GM18502 (cell line): ENCODE data around the gene FCER1G.

Source experiments
- ATAC-seq: cut with Tn5 transposase; IDR thresholded peaks from one replicate; pipeline ENCODE4 v1.9.1; 2021; ENCODE audit warnings: mild to moderate bottlenecking; ENCODE audit not compliant: unreplicated experiment, poor library complexity

The FCER1G gene

DNA sequence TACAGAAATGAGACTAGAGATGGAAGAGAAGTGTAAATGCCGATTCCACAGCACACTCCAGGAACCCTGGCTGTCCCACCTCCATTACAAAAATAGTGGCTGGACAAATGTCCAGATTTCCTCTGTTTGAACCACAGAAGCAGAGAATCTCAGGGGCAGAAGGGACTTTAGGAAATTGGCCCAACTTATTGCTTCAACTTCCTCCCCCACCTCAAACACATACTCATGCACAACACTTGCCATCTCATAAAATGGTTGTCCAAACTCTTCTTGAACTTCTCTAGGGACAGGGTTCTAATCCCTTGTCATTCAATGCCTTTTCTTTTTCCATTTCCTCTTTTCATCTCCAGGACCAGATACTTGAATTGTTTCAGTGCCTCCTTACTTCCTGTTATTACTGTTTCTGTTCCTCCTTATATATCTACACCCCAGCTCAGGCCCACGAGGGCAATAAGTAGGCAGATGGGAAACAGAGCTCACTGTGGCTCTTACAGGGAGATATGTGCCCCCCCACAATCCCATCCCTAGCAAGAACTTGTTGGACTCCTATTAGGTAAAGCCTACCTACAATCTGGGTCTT is 29.3 kb upstream of the FCER1G start:
- ATAC-seq: peak; percentile 29

DNA sequence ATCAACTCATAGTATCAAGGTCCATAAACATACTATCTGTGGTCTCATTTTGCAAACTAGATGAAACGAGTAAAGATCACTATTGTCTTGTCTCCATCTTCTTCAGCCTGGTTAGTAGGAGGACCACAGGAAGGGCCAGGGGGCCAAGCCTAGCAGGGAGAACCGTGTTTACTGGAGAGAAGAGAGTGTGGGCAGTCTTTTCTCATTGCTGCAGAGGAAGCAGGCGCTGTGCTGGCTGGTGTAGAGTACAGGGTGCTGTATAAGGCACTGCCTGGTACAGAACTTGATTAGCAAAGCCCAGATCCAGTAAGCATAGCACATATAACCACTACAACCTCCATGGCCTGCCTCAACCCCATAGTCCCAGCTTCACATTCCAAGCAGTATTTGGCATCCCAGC is 27.8 kb upstream of the FCER1G start:
- no peak for ATAC-seq

- no peak for ATAC-seq
Observed at GRCh38 chr1:161188381-161188780, 26.7 kb upstream of the FCER1G start.

DNA sequence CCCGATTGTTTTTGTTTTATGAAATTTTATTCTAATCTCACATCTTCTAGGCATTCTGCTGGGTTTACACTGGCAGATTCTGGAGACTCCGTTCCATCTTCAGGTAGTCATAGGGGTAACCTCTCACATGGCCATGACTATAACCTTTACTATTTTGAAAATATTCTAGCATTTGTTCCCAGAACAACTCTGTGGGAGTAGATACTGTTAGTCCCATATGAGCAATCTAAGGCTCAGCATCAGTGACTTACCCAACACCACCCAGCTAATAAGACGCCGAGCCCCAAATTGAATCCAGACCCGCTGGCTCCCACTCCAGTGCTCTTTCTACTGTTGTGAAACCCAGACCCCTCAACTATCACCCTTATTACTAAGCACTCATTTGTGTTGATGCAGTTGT is 26.1 kb upstream of the FCER1G start:
- no peak for ATAC-seq

DNA sequence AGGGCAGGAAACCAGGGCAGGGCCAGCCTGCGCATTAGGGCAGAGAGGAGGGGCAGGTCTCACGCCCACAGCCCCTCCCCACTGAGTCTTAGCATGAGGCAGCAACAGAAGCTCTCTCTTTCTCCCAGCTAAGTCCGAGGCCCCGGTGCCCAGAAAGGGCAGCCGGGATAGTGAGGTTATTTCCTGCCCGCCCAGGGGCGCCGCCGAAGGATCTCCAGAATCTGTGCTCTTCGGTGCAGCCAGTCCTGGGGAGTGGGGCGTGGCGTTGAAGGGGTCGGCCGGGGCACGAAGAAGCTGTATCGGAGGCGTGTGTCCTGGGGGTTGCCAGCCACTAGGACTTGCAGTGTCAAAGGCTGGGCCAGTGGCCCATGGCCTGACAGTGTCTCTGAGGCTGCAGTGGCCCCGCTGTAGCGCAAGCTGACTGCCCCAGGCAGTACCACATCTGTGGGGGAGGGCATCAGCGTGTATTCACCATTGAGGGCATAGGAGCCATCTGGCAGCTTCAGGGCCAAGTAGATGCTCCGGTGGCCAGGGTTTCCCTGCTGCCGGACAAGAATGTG is 24.1 kb upstream of the FCER1G start:
- no peak for ATAC-seq

DNA sequence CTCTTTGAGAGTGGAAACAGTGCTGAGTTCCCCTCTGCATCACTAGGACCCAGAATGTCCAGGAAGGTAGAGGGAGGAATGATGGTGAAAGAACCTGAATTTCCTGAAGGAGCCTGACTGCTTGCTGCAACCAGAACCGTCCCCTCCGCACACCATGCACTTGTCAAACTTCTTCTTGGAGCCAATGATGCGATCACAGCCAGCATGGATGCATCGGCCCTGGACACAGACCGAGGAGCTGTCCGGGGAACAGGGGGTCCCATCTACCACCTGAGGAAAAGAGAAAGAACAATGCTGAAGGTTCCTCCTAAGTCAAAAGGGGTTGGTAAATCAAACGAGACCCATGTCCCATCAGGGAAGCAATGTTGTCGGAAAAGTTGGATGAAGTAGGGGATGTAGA is 23.1 kb upstream of the FCER1G start:
- ATAC-seq: no peak

GRCh38 chr1:161192476-161193465 is 22.3 kb upstream of the FCER1G start:
- ATAC-seq: peak; percentile 61

GRCh38 chr1:161193561-161194235 is 21.4 kb upstream of the FCER1G start:
- ATAC-seq: no peak

- ATAC-seq: no peak
Observed at GRCh38 chr1:161195171-161195570, 19.9 kb upstream of the FCER1G start.

- ATAC-seq: no peak
Observed at GRCh38 chr1:161196111-161196510, 19.0 kb upstream of the FCER1G start.

DNA sequence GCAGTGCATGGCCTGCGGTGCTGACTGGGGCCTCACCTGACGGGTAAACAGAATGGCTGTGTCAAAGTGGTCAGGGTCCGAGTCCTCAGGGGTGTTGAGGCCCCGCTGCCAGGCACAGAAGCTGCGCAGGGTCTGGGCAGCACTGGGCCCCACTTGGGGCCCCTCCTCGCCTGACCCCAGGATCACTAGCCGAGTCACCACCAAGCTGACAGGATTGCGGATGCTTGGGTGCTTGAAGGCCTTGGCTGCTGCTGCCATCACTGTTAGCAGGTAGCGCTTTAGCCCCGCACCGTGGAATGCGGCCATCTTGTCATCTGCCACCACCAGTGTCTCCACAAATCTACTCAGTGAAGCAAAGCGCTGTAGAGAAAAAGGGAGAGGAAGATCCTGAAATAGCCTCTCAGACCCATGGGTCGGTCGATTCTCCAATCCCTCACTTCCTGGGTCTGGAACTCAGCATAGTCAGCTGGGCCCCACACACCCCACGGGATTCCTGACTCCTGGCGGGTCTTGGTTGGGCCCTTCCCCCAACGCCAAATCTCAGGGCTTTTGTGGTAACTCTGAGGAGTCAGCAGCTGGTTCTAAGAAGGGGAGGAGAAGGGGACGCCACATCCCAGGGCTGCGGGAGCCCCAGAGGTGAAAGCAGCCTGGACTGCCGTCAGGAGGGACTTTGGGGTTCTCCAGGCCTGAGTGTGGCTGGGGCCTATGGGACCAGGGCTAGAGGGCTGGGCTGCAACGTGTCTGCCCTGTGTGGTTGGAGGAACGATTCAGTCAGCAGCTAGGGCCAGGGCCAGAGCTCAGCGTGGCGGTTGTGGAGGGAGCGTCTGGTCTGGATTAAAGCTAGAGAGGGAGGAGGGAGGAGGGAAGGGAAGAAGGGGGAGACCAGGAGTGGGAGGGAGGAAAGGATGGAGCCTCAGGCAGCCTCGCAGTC is 18.3 kb upstream of the FCER1G start:
- no peak for ATAC-seq

- ATAC-seq: no peak
Observed at GRCh38 chr1:161197560-161198193, 17.4 kb upstream of the FCER1G start.

DNA sequence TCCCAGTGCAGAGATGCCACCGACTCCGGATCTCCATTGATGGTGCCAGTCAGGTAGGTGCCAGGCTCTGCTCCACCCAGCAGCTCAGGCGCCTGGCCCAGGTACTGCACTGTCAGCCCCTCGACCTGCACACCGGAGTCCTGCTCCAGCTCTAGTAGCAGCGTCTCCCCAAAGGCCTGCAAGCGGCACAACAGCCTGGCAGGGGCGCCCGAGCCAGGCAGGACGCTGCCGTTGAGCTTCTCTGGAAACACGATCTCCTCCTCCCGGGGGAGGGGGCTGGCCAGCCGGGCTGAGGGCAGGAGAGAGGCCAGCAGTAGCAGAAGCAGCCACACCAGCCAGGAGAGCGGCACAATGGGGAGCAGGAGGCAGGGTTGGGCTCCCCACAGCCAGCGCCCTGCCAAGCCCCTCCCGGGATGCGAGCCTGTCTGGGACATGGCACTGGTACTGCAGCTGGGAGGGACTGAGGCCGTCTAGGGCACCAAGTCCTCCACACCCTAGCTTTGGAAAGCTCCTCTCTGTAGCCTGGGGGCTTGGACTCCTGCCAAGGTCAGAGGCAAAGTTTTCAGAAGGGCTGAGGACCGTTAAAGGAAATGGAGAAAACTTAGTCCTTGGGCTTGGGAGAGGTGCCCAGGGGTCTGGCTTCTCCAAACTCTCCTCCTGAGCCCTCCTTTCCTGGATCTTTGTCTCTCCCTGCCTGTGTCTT is 16.8 kb upstream of the FCER1G start:
- ATAC-seq: no peak

DNA sequence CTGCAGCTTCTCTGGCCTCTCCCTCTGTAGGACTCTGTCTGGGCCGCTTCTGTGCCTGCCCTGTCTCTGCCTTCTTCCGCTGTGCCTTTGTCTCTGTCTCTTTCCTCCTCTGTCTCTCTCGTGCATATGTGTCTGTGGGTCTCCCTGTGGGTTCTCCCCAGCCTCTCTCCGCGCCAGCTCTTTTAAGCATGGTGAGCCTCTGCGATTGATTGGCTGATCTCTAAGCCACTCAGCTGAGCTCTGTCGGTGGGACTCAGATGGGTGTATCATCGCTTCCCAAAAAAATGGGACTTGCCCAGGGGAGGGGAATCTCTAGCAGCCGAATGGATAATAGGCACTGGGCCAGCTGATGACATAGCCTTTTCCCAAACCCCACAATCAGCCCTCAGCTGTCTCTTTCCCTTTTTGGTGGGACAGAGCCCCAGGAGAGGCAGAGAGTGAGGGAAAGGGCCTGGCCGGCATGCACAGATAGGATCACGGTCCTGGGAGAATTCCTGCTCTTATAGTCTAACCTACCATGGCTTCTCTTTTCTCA is 16.1 kb upstream of the FCER1G start, which contains the start of gene ADAMTS4:
ADAMTS4 (minus strand) TSS at position 158 of the 535 bp plus-strand sequence. CDS start 427 bp downstream, outside the sequence.
- ATAC-seq: no peak

GRCh38 chr1:161199506-161200139 is 15.5 kb upstream of the FCER1G start:
- ATAC-seq: no peak

DNA sequence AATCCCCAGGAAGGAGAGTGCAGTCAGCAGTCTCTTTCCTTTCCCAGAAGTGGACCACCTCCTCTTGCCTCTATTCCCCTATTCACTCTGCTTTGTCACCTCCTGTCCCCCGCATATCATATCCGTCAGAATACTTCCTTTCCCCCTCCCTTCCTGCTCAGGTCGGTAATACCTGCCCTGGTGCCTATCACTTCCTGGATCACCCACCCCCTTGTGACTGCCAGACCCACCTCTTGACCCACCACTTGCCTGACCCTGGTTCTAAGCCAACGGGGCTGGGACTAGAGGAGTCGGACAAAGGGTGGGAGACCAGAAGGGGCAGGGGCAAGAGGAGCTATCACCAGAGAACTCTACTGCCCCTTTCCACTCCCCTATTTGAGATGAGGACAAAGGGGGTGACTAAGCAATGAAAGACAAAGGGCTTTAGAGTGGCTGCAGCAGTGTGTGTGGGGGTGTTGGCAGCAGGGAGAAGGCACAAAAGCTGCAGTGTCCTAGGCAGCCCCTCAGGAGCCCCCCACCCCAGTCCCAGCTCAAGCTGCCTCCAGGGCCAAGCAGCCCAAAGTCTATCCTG is 14.6 kb upstream of the FCER1G start:
- no peak for ATAC-seq

DNA sequence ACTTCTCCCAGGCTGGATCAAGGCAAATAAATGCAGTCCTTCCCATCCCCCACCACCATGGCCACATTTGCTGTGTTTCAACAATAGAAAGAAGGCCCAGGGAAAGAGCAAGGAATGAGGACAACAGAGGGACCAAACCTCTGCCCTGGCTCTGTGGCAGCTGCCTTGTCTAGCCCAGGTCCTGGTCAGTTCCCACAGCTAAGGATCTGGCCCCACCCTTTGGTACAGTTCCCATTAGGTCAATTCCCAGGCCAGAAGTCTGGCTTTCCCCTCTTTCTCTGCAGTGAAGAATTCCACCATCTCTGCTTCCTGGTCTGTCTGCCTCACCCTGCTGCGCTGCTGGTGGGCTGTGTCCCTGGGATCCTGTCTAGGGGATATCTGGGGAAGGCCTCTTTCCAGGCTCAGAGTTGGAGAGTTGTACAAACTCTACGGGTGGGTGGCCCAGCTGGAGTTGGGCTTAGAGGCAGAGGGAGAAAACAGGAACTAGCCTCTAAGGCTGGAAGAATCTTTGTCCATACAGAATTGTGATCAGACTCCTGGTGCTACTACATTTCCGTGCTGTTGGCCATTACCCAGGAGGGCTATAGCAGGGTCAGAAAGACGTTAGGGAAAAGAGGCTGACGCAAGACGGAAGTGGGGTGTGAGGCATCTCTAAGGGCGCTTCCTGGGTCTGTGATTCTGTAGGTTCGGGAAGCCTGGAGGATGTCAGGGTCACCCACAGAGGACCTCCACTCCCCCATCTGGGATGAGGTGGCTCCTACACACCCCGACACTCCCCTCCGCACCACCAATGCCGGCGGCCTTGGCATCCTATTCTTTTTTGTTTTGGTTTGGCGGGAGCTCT is 13.9 kb upstream of the FCER1G start:
- ATAC-seq: no peak
